Thyroid gland (tissue), 4 donors: ENCODE data around the gene SEMA3D.

Experiments used
- POLR2A ChIP-seq, 2 donors: fragments of 450-650 bp; IDR thresholded peaks; one replicate each; pipeline ENCODE4 v1.6.1; 2017; ENCODE audit warnings: antibody characterized with exemption in 2 of 2, mild to moderate bottlenecking in 2 of 2, moderate library complexity in 1 of 2
- TF ChIP-seq, protein P1 (sequence below), 6 experiments: fragments of 200-600 bp in 3 of 6; fragments of 450-650 bp in 3 of 6; sonication (generic) in 3 of 6; IDR thresholded peaks; one replicate each; pipeline ENCODE4 v1.5.1; 2016 to 2019; ENCODE audit warnings: antibody characterized with exemption in 6 of 6, mild to moderate bottlenecking in 2 of 6, inconsistent platforms in 1 of 6, moderate library complexity in 1 of 6

DNA sequence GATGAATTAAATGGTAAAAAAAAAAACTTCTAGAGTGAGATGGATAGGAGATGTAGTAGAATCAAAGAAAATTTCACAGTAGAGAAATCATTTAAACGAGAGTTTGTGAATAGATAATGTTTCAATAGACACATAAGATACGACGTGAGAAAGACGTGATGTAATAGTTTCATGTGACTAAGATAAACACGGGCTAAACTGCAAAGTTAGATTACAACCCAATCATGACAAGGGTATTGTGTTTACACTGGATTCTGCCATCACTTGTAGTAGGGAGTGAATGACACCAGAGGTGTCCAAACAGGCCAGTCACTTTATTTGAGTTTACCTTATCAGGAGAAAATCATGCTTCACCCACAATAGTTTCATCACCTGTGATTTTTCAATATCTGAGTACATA is 21.6 kb downstream of the SEMA3D start:
- TF ChIP-seq, protein P1, sequence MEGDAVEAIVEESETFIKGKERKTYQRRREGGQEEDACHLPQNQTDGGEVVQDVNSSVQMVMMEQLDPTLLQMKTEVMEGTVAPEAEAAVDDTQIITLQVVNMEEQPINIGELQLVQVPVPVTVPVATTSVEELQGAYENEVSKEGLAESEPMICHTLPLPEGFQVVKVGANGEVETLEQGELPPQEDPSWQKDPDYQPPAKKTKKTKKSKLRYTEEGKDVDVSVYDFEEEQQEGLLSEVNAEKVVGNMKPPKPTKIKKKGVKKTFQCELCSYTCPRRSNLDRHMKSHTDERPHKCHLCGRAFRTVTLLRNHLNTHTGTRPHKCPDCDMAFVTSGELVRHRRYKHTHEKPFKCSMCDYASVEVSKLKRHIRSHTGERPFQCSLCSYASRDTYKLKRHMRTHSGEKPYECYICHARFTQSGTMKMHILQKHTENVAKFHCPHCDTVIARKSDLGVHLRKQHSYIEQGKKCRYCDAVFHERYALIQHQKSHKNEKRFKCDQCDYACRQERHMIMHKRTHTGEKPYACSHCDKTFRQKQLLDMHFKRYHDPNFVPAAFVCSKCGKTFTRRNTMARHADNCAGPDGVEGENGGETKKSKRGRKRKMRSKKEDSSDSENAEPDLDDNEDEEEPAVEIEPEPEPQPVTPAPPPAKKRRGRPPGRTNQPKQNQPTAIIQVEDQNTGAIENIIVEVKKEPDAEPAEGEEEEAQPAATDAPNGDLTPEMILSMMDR (IDR thresholded peaks at IDR 0.05), result no peak
- TF ChIP-seq POLR2A (IDR thresholded peaks at IDR 0.05), result no peak
